HG03439 (cell line): Measurements from ENCODE around the gene UPK3A.
A peak's percentile ranks its signal among the peaks of the same experiment; 100 is the strongest.

Source experiments
- ATAC-seq: cut with Tn5 transposase; IDR thresholded peaks from one replicate; pipeline ENCODE4 v1.9.1; 2021; ENCODE audit warnings: mild to moderate bottlenecking, moderate library complexity; ENCODE audit not compliant: unreplicated experiment

Gene UPK3A

GRCh38 chr22:45308391-45308956 is 23.7 kb downstream of the UPK3A start:
- ATAC-seq = no peak

- ATAC-seq = no peak
Observed at GRCh38 chr22:45308957-45309421, 24.2 kb downstream of the UPK3A start.

GRCh38 chr22:45309422-45310227 is 24.9 kb downstream of the UPK3A start, which contains the start of gene FAM118A:
FAM118A (plus strand) TSS chr22:45309934; CDS start chr22:45322380, 12,446 bp downstream.
- ATAC-seq = peak; percentile 78

GRCh38 chr22:45310331-45310976 is 25.7 kb downstream of the UPK3A start:
- no peak for ATAC-seq

GRCh38 chr22:45310977-45311531 is 26.3 kb downstream of the UPK3A start:
- ATAC-seq = no peak

- ATAC-seq = no peak
Observed at GRCh38 chr22:45312415-45312814, 27.7 kb downstream of the UPK3A start.

- ATAC-seq = no peak
Observed at GRCh38 chr22:45312856-45313255, 28.1 kb downstream of the UPK3A start.

GRCh38 chr22:45314054-45314721 is 29.4 kb downstream of the UPK3A start:
- ATAC-seq = no peak

GRCh38 chr22:45314786-45315185 is 30.0 kb downstream of the UPK3A start:
- ATAC-seq = no peak

GRCh38 chr22:45316796-45317526 is 32.2 kb downstream of the UPK3A start:
- no peak for ATAC-seq

GRCh38 chr22:45317551-45318167 is 32.9 kb downstream of the UPK3A start:
- ATAC-seq = peak; percentile 3

- peak; percentile 52 for ATAC-seq
Observed at GRCh38 chr22:45318168-45318557, 33.4 kb downstream of the UPK3A start.

- peak; percentile 45 for ATAC-seq
Observed at GRCh38 chr22:45318558-45319323, 34.0 kb downstream of the UPK3A start.

GRCh38 chr22:45319324-45319685 is 34.6 kb downstream of the UPK3A start:
- ATAC-seq = no peak

- no peak for ATAC-seq
Observed at GRCh38 chr22:45320357-45320976, 35.7 kb downstream of the UPK3A start.

- no peak for ATAC-seq
Observed at GRCh38 chr22:45321827-45322226, 37.1 kb downstream of the UPK3A start.

GRCh38 chr22:45322873-45323525 is 38.2 kb downstream of the UPK3A start:
- no peak for ATAC-seq

- ATAC-seq = no peak
Observed at GRCh38 chr22:45323695-45324094, 38.9 kb downstream of the UPK3A start.
